ENCODE measurements around the gene BTNL9. TPM values are rescaled to one million over a fixed set of nuclear protein-coding genes. Genes with fewer than 3 reads are reported as not detected.

The BTNL9 gene
- total RNA-seq, 2 experiments from 2014 or later: not detected

DNA sequence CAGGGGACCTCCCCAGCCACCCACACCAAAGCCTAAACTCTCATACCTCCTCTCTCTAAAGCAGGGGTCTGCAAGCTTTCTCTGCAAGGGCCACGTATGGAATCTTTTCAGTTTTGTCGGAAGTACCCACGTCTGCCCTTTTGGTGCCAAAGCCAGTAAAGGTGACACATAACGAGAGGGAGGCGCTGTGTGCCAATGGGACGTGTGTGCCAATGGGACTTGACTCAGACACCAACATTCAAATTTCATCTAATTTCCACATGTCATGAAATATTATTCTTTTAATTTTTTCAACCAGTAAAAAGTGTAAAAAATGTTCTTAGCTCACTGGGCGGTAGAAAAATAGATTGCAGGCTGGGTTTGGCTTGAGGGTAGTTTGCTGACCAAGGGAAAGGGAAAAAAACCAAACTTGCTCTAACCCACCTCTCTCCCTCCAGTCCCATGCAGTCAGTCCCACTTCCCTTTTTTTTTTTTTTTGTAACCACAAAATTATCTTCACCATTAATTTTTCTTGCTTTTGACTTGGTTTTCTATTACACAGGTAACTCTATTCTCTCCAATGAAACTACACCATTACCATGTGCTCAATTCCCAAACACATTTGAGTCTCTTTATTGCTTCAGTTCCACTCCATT, 65.4 kb downstream of the BTNL9 start:
- CTCF ChIA-PET: no interaction called here
- Mint-ChIP-seq H3K27me3 (peaks cover 43% of the 10 kb centered on the region), H3K4me3 (no peak overlapping the region), H3K9me3 (no peaks in the 10 kb centered on the region), H3K4me1 (ENCODE audit: low read depth) (peaks cover 4% of the 10 kb centered on the region), H3K27ac (no peak overlapping the region), H3K36me3 (ENCODE audit: low read depth) (peaks cover 2% of the 10 kb centered on the region)
- ATAC-seq (no peak), DNase-seq (no peak)
- POLR2A ChIA-PET: no interaction called here
- intact Hi-C loops (cut with micrococcal nuclease): no loop called here
- no peak for TF ChIP-seq CTCF (IDR thresholded peaks at IDR 0.05)

GRCh38 chr5:181107699-181108098, 67.6 kb downstream of the BTNL9 start:
- Mint-ChIP-seq H3K4me3 (no peak overlapping the region), H3K9me3 (no peaks in the 10 kb centered on the region), H3K27me3 (peaks cover 54% of the 10 kb centered on the region), H3K27ac (no peak overlapping the region), H3K36me3 (ENCODE audit: low read depth) (peaks cover 2% of the 10 kb centered on the region), H3K4me1 (ENCODE audit: low read depth) (peaks cover 4% of the 10 kb centered on the region)
- POLR2A ChIA-PET: no interaction called here
- TF ChIP-seq CTCF (IDR thresholded peaks at IDR 0.05): no peak
- DNase-seq: no peak
- intact Hi-C loops (cut with micrococcal nuclease): no loop called here
- CTCF ChIA-PET: interaction anchor here (1.3 kb wide), 1 partner anchor 239 kb away, joined by 4 read pairs; no protein-coding TSS in a partner anchor
- ATAC-seq: no peak

DNA sequence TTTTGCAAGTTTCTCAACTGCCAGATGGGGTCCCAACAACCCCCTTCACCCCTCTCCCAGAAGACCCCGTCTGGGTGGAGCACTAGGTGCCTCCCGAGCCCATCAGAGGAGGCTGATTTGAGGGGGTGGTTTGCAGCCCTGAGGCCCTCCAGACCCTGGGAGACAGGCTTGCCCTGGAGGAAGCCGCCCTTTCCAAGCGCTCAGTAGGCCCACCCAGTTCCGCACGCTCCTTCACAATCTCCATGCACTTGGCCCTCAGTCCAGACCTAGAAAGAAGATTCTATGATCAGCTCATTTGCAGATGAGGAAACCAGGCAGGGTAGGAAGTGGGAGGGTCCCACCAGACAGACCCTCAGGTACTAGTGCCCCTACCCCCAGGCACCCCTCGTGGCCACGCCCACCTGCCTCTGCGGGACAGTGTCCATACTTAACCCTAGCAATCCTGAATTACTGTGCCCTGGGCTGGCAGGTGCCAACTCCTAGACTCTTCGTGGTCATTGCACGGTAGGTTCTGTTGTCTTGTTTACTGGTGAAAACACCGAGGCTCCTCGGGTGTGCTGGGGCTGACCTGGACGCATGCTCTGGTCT, 68.6 kb downstream of the BTNL9 start:
- POLR2A ChIA-PET: no interaction called here
- Mint-ChIP-seq H3K27me3 (peaks cover 55% of the 10 kb centered on the region), H3K4me3 (no peak overlapping the region), H3K9me3 (no peaks in the 10 kb centered on the region), H3K27ac (no peak overlapping the region), H3K4me1 (ENCODE audit: low read depth) (peaks cover 4% of the 10 kb centered on the region), H3K36me3 (ENCODE audit: low read depth) (peaks cover 2% of the 10 kb centered on the region)
- intact Hi-C loops (cut with micrococcal nuclease): no loop called here
- CTCF ChIA-PET: interaction anchor here (1.3 kb wide), 1 partner anchor 240 kb away, joined by 4 read pairs; no protein-coding TSS in a partner anchor
- no peak for TF ChIP-seq CTCF (IDR thresholded peaks at IDR 0.05)
- ATAC-seq: no peak
- no peak for DNase-seq

- no peak for TF ChIP-seq CTCF (IDR thresholded peaks at IDR 0.05)
- H3K36me3 Mint-ChIP-seq (ENCODE audit: low read depth): no peaks in the 10 kb centered on the region
- intact Hi-C loops (cut with micrococcal nuclease): no loop called here
Measured at GRCh38 chr5:181109489-181110013, 69.5 kb downstream of the BTNL9 start.

DNA sequence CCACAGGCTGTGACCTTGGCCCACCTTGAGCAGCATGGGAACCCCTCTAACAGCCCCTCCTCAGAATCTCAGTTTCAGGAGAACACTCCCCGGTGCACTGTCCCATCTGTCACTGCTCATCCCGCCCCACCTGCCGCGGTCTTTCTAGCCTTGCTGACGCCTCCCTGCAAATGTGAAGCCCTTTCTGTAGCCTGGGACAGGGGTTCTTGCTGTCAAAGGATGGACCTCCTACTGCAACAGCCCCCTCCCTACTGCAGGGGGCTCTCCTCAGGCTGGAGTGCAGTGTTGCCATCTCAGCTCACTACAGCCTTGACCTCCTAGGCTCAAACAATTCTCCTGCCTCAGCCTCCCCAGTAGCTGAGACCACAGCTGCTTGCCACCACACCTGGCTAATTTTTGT, 70.9 kb downstream of the BTNL9 start:
- Mint-ChIP-seq H3K4me1 (ENCODE audit: low read depth) (peaks cover 6% of the 10 kb centered on the region), H3K4me3 (no peak overlapping the region), H3K27ac (no peak overlapping the region), H3K9me3 (no peaks in the 10 kb centered on the region), H3K36me3 (ENCODE audit: low read depth) (no peaks in the 10 kb centered on the region), H3K27me3 (peaks cover 59% of the 10 kb centered on the region)
- ATAC-seq (no peak), DNase-seq (no peak)
- ChIA-PET POLR2A (no interaction called here), CTCF (no interaction called here)
- no peak for TF ChIP-seq CTCF (IDR thresholded peaks at IDR 0.05)
- intact Hi-C loops (cut with micrococcal nuclease): no loop called here

More at GRCh38 chr5:181109489-181110013, 69.5 kb downstream of the BTNL9 start:
- H3K4me1 Mint-ChIP-seq (ENCODE audit: low read depth): no peaks in the 10 kb centered on the region
- no peaks in the 10 kb centered on the region for H3K9me3 Mint-ChIP-seq
- DNase-seq (no peak), ATAC-seq (no peak)
- ChIA-PET CTCF (no interaction called here), POLR2A (no interaction called here)
- H3K27ac Mint-ChIP-seq: no peak overlapping the region
- peaks cover 57% of the 10 kb centered on the region for H3K27me3 Mint-ChIP-seq
- no peak overlapping the region for H3K4me3 Mint-ChIP-seq
